AG04449 (cell line): Measurements from ENCODE around the gene NMNAT3.

Experiments used
- CTCF ChIA-PET: fragments of 350-600 bp; formaldehyde crosslinking; extraction: SDS; loops from one replicate; lab custom pipeline; 2021; ENCODE audit warnings: antibody characterized with exemption; lab: Yijun Ruan, JAX
- POLR2A ChIA-PET: fragments of 400-600, 350-600 bp; formaldehyde crosslinking; extraction: SDS; loops from one replicate; lab custom pipeline; 2020; ENCODE audit warnings: antibody characterized with exemption, inconsistent platforms; lab: Yijun Ruan, JAX
- DNase-seq: peaks from one replicate; pipeline ENCODE4 v3.0.0-alpha.2; 2010; ENCODE audit warnings: low read depth, low spot score
- H3K4me3 ChIP-seq: 2 replicates; pipeline ENCODE4 v1.5.1; 2011; ENCODE audit warnings: low read depth, mild to moderate bottlenecking, control low read depth, low read length
- TF ChIP-seq, protein P1 (sequence below): IDR thresholded peaks from one replicate; pipeline ENCODE4 v1.5.1; 2011; ENCODE audit warnings: mild to moderate bottlenecking, moderate library complexity, low read length, control low read depth, inconsistent platforms; ENCODE audit not compliant: insufficient read depth; ENCODE audit errors: missing control alignments

Gene NMNAT3

DNA sequence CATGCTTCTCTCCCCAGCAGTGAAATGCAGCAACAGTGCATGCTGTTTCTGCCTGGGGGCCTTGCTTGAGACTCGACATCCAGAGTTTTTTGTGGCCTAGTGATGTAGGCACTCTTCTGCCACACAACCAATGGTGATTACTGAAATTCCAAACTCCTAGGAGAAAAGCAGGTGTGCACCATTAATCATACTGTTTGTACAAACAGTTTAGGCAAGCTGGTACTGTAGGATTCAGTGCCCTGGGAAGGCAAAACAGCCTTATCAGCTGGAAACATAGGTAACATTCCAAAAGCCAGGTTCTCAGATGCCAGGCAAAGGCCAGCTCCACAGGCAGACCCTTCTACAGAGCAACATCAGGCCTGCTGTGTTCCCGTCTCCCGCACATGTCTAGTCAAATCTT is 120.7 kb downstream of the NMNAT3 start:
- no peak overlapping the region for H3K4me3 ChIP-seq
- no peak for DNase-seq
- TF ChIP-seq, protein P1, sequence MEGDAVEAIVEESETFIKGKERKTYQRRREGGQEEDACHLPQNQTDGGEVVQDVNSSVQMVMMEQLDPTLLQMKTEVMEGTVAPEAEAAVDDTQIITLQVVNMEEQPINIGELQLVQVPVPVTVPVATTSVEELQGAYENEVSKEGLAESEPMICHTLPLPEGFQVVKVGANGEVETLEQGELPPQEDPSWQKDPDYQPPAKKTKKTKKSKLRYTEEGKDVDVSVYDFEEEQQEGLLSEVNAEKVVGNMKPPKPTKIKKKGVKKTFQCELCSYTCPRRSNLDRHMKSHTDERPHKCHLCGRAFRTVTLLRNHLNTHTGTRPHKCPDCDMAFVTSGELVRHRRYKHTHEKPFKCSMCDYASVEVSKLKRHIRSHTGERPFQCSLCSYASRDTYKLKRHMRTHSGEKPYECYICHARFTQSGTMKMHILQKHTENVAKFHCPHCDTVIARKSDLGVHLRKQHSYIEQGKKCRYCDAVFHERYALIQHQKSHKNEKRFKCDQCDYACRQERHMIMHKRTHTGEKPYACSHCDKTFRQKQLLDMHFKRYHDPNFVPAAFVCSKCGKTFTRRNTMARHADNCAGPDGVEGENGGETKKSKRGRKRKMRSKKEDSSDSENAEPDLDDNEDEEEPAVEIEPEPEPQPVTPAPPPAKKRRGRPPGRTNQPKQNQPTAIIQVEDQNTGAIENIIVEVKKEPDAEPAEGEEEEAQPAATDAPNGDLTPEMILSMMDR = no peak
- CTCF ChIA-PET = interaction anchor here (6.4 kb wide), 1 partner anchor 130 kb away, joined by 94 read pairs; no protein-coding TSS in a partner anchor
- POLR2A ChIA-PET = no interaction called here

DNA sequence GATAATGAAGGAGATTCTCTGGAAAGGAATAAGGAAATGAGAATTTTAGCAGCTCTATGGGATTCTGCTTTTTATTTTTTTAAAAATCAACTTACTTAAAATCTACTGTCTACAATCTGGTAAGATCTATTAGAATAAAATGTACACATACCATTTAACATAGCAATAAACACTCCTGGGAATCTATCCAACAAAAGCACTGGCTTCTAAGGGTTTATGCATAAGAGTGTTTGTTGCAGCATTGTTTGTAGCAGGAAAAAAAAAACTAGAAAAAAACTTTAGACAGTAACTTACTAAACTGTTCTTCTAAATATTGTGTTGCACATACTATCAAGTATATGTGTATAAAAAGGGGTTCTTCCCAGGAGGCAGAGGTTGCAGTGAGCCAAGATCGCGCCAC is 122.5 kb downstream of the NMNAT3 start:
- ChIA-PET CTCF (no interaction called here), POLR2A (no interaction called here)
- H3K4me3 ChIP-seq = no peak overlapping the region
- TF ChIP-seq, protein P1 = no peak
- peak; percentile 37 for DNase-seq

- POLR2A ChIA-PET = no interaction called here
- TF ChIP-seq, protein P1 = no peak
- DNase-seq = no peak
- no peak overlapping the region for H3K4me3 ChIP-seq
- CTCF ChIA-PET = no interaction called here
Measured at GRCh38 chr3:139554628-139555027, 123.1 kb downstream of the NMNAT3 start.

DNA sequence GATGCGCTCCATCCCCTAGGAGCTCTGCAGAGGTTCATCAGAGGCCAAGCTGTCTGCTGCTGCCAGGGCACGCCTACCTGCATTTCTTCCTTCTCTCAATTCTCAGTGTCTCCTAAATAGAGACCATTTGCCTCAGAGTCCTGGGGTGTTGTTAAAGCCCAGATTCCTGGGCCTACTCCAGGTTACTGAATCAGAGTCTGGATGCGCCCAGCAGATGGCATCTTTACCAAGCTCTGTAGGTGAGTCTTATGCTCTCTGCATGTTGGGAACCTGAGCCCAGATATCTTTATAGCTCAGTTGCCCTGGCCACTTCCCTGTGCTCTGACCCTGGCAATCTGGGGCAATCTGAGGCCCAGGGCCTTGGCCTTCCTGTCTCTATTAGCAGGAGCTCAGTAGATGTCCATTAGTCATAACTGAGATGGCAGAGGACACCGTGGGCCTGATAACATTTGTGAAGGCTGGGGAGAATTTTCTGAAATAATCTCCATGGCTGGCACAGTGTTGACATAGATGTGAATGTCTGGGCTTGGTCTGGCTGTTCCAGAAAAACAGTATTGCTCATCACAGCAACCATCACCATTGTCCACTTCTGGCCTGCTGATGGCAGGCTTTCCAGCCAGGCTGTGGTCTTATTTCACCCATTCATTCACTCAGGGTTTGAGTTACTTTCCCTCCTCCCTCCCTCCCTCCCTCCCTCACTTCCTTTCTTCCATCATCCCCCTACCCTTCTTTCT is 125.0 kb downstream of the NMNAT3 start:
- POLR2A ChIA-PET = no interaction called here
- H3K4me3 ChIP-seq = no peak overlapping the region
- CTCF ChIA-PET = interaction anchor here (1.6 kb wide), 1 partner anchor 9 kb away, joined by 3 read pairs; no protein-coding TSS in a partner anchor
- DNase-seq = no peak
- TF ChIP-seq, protein P1 = no peak

- ChIA-PET POLR2A (no interaction called here), CTCF (no interaction called here)
- no peak overlapping the region for H3K4me3 ChIP-seq
- TF ChIP-seq, protein P1 = no peak
- DNase-seq = no peak
Measured at GRCh38 chr3:139548801-139549200, 129.0 kb downstream of the NMNAT3 start.

DNA sequence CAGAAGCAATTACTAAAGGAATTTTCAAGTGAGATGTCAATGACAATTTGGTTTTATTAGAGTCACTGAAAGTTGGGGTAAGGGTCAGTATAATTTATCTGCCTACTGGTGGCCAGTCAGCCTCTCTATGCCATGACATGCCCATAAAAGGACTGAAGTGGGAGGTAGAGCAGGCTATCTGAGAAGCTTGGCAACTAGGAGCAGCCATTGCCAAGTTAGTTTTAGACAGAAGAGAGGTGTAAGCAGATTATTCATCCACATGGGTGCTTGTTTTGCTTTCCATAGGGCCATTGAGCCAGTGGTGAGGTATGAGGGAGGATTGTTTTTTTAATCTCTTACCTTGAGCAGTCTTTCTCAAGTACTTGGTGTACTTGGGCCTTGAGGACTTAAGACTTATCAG is 130.1 kb downstream of the NMNAT3 start:
- TF ChIP-seq, protein P1 = no peak
- ChIA-PET CTCF (no interaction called here), POLR2A (no interaction called here)
- no peak overlapping the region for H3K4me3 ChIP-seq
- DNase-seq = no peak
